ENCODE measurements around the gene MAU2. TPM values are rescaled to one million over a fixed set of nuclear protein-coding genes. Genes with fewer than 3 reads are reported as not detected.

Gene MAU2
- total and polyA plus RNA-seq, 2 of the 8 experiments (the other 6 are each of a cell fraction or from before 2014, with no cell fraction given): 32.0 to 40.8 TPM

DNA sequence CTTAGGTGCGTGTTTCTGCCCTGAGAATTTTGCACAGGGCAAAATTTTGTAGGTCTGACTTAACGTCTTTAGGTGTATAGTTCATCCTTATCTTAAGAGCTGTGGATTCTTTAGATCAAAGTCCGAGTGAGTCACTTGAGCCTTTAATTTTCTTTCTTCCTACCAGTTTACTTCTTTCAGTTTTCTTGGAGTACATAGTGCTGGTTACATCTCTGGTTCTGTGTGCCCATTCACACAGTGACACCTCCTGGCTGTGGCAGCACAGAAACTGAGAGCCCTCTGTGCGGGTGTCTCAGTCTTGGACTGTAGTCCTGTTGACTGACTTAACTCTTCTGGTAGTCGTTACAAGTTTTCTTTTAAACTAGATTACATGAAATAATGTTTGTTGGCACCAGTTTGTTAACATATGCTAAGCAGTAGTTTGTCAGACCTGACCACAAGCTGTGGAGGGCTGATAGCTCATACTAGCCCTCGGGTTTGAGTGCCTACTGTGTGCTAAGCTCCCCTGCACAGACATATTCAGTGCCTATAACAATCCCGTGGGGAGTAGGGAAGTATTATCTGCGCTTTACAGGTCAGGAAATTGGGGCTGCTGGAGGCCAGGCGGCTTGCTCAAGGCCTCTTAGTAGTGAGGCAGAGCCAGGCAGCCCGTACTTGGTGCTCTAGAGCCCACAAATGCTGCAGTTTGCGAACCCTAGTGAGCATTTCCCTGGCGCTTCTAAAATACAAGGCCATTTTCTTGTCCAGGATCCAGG, 86.4 kb downstream of the MAU2 start:
- CTCF ChIA-PET (ENCODE audit: partially characterized antibody): interaction anchor here (0.9 to 6.2 kb wide), 8 partner anchors 10 to 144 kb away, joined by 3 to 45 read pairs (median 4); no protein-coding TSS in a partner anchor
- H3K27ac ChIP-seq (ENCODE audit: low read depth, low read length): no peak overlapping the region

More for the DNA sequence above, 86.4 kb downstream of the MAU2 start:
- Histone ChIP-seq H3K79me1 (ENCODE audit: low read depth, low read length) (peaks cover 14% of the 10 kb centered on the region), H3K27me3 (replicated peaks in 1 of 4; ENCODE audit: control insufficient read depth in 3 of 4, extremely low read depth in 1 of 4, insufficient read depth in 3 of 4, low read length in 3 of 4) (no peaks in the 10 kb centered on the region), H3K14ac (ENCODE audit: insufficient read length) (no peak overlapping the region), H3K4me1 (replicated peaks in 1 of 4; ENCODE audit: control insufficient read depth in 3 of 4, insufficient read depth in 4 of 4, low read length in 3 of 4) (peaks cover 10 to 30% (median 21%) of the 10 kb centered on the region in 4 experiments; a peak in 6 of 7 replicates), H3K4me3 (ENCODE audit: extremely low read depth in 1 of 4, insufficient read depth in 2 of 4, low read depth in 3 of 4, low read length in 4 of 4) (peak overlapping the region; percentile 55 to 95 (median 76)), H3K36me3 (ENCODE audit: control insufficient read depth in 2 of 4, insufficient read depth in 4 of 4, low read length in 3 of 4) (no peaks in the 10 kb centered on the region), H3K4me2 (ENCODE audit: insufficient read depth in 1 of 2, low read depth in 2 of 2, low read length in 2 of 2) (peak overlapping the region; percentile 77 to 90), H3K4ac (replicated peaks; ENCODE audit: insufficient read length, low read depth, low read length) (no peak overlapping the region), H4K5ac (ENCODE audit: insufficient read length, low read depth, low read length) (no peak overlapping the region), H3K23ac (ENCODE audit: insufficient read length) (no peak overlapping the region), H3K56ac (replicated peaks; ENCODE audit: insufficient read length, low read depth, low read length) (no peak overlapping the region), H2AK5ac (ENCODE audit: low read depth, low read length) (no peak overlapping the region), H3K18ac (ENCODE audit: extremely low read depth, low read length) (peak overlapping the region; percentile 71), H3K79me2 (ENCODE audit: control insufficient read depth in 1 of 2, insufficient read depth in 2 of 2, low read length in 2 of 2) (peaks cover 52 to 60% of the 10 kb centered on the region in 2 experiments), H2BK20ac (ENCODE audit: low read length) (no peak overlapping the region), H3K9me3 (ENCODE audit: insufficient read depth in 2 of 2, low read depth in 1 of 2, low read length in 1 of 2) (no peaks in the 10 kb centered on the region), H2BK15ac (ENCODE audit: low read length) (no peak overlapping the region), H3K23me2 (ENCODE audit: low read depth, low read length) (peaks cover 7% of the 10 kb centered on the region), H2AFZ (ENCODE audit: low read length) (no peak overlapping the region), H4K91ac (replicated peaks; ENCODE audit: insufficient read length, low read length) (no peak overlapping the region), H3K9ac (replicated peaks in 1 of 4; ENCODE audit: extremely low read depth in 1 of 4, low read depth in 3 of 4, low read length in 3 of 4) (peak overlapping the region in 2 of 4 experiments; percentile 39 to 52; a peak in 4 of 7 replicates), H4K20me1 (replicated peaks in 1 of 2; ENCODE audit: control insufficient read depth in 1 of 2, insufficient read depth in 2 of 2, low read length in 2 of 2) (peaks cover 40 to 45% of the 10 kb centered on the region in 2 experiments), H2BK5ac (ENCODE audit: low read depth, low read length) (no peak overlapping the region; the same call in 1 of the 2 replicates), H2BK12ac (ENCODE audit: low read depth, low read length) (0 out of 2 replicates have a peak overlapping the region, but pooled peaks have one; percentile 27), H2BK120ac (replicated peaks; ENCODE audit: low read depth, low read length) (no peak overlapping the region), H4K8ac (ENCODE audit: extremely low read depth, insufficient read depth, low read length) (no peak overlapping the region)
- FAIRE-seq: no peak
- TF ChIP-seq BCL11A (IDR thresholded peaks at IDR 0.05; ENCODE audit: low read depth in 2 of 2, low read length in 2 of 2) (no peak), RAD21 (IDR thresholded peaks at IDR 0.05 in 1 of 2, conservative IDR thresholded peaks at IDR 0.05 in 1 of 2; ENCODE audit: low read depth in 2 of 2, low read length in 2 of 2) (0 out of 4 replicates have a peak, but pooled peaks of 1 of the 2 experiments have one; percentile 3)
- WGBS, 2 experiments (ENCODE audit: extremely low coverage in 1 of 2, insufficient coverage in 1 of 2, insufficient read length in 1 of 2, insufficient replicate concordance in 2 of 2, low coverage in 1 of 2, low lambda C conversion rate in 2 of 2, missing lambda C conversion rate in 1 of 2): 51% methylated on average over 12 of the region's 12 CpGs; no CpG with 5 or more reads in 1 of the 2 experiments
- POLR2A ChIA-PET (ENCODE audit: partially characterized antibody): interaction anchor here (0.8 to 4.8 kb wide), 14 partner anchors 11 to 83 kb away, joined by 3 to 63 read pairs (median 4); no protein-coding TSS in a partner anchor
- no peak for DNase-seq (ENCODE audit: low read depth in 1 of 2, low spot score in 2 of 2)
